Stimulated activated CD4-positive, alpha-beta T cell treated with anti-CD3 and anti-CD28 coated beads, Interleukin-1b, Interleukin-23, amount 100 ng/mL, for 4 hours (primary cell): ENCODE results near the gene KRABD2.
"Not testable (repeated sequence)": the region's sequence is repeated elsewhere in the genome, so short reads cannot be mapped to it uniquely, and the experiment has no call there.

Source experiments
- DNase-seq, 2 donors: peaks; one replicate each; pipeline ENCODE4 v3.0.0-alpha.2; 2020; ENCODE audit warnings: low read depth in 2 of 2

Gene KRABD2

GRCh38 chr17:8360751-8361150 is 15.8 kb downstream of the KRABD2 start:
- no peak for DNase-seq

GRCh38 chr17:8360260-8360659 is 16.2 kb downstream of the KRABD2 start:
- DNase-seq: no peak

DNA sequence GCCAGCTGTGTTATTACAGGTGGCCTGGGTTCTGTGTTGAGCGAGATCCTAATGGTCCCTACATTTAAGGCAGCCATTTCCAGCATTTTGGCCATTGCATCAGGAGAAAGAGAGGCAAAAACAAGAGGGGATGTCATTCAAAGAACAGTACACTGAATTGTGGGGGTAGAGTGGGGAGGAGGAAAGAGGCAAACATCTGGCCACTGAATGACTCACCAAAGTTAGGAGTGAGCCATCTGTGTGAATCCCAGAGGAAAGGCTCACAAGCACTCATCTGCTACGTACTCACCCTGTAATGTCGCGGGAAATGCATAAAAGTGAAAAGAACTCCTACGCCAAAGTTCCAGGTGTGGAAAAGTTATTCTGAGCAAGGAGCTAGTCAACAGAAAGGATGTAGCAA is 16.7 kb downstream of the KRABD2 start:
- no peak for DNase-seq

GRCh38 chr17:8357910-8358309 is 18.6 kb downstream of the KRABD2 start:
- no peak for DNase-seq

GRCh38 chr17:8354236-8354635 is 22.3 kb downstream of the KRABD2 start:
- no peak for DNase-seq

DNA sequence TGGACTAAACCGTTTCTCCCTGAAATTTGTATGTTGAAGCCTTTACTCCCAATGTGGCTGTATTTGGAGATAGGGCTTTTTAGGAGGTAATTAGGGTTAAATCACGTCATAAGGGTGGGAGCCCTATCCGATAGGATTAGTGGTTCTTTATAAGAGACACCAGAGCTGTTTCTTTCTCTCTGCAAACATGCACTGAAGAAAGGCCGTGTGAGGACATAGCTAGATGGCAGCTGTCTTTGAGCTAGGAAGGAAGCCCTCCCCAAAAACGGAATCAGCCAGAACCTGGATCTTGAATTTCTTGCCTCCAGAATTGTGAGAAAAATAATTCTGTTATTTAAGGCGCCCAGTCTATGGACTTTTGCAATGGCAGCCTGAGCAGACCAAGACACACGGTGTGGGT is 22.8 kb downstream of the KRABD2 start:
- DNase-seq: no peak

DNA sequence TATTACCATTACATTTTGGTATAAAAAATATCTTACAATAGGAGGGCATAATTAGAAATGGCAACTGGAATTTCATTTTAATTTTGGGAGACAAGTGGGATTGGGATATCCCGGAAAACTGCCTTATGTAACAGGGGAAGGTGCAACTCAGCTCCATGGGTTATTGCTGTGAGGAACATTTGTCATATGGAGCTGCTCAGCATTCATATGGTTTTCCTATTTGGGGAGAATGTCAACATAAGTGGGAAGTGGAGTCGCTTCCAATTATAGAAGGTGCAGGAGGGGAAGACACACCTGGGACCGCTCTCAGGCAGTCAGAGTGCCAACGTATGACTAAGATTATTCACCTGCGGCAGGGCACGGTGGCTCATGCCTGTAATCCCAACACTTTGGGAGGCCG is 26.2 kb downstream of the KRABD2 start:
- DNase-seq: no peak

- not testable (repeated sequence) for DNase-seq
These were observed 29.5 kb downstream of the KRABD2 start for GRCh38 chr17:8347001-8347400.

- DNase-seq: no peak
These were observed 30.4 kb downstream of the KRABD2 start for GRCh38 chr17:8345951-8346665.

- no peak for DNase-seq
These were observed 31.3 kb downstream of the KRABD2 start for GRCh38 chr17:8345052-8345690.

DNA sequence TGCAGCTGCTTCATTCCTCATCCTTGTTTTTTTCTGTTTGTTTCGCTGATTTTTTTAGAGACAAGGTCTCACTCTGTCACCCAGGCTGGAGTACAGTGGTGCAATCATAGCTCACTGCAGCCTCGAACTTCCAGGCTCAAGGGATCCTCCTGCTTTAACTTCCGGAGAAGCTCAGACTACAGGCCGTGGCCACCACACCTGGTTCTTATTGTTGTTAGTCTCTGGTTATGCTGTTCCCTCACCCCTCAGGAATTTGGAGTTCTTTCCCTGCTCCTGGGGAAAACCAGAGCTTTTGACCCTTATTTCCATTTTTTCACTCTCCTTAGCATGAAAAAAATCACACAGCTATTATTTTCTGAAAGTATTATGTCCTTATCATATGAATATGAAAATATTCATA is 35.0 kb downstream of the KRABD2 start:
- DNase-seq: no peak

- DNase-seq: no peak
These were observed 37.0 kb downstream of the KRABD2 start, which contains the start of gene ODF4 for GRCh38 chr17:8339540-8339939. Gene ODF4, plus strand, starts transcription at chr17:8339840. Its CDS starts 212 bp downstream, at chr17:8340052.

DNA sequence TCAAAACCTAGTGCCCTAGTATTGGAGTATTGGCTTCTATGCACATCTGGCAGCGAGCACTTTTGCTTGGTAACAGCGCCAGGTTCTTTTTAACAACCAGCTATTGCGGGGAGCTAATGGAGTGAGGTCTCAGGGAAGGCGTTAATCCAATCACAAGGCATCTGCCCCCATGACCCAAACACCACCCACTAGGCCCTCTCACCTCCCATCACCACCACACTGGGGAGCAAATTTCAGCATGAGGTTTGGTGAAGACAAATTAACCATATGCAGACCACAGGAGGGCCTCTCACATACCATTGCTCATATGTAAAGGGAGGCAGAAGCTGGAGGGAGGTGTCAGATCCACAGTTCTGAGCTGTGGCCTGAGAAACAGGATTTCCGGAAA is 37.8 kb downstream of the KRABD2 start:
- DNase-seq: no peak

DNA sequence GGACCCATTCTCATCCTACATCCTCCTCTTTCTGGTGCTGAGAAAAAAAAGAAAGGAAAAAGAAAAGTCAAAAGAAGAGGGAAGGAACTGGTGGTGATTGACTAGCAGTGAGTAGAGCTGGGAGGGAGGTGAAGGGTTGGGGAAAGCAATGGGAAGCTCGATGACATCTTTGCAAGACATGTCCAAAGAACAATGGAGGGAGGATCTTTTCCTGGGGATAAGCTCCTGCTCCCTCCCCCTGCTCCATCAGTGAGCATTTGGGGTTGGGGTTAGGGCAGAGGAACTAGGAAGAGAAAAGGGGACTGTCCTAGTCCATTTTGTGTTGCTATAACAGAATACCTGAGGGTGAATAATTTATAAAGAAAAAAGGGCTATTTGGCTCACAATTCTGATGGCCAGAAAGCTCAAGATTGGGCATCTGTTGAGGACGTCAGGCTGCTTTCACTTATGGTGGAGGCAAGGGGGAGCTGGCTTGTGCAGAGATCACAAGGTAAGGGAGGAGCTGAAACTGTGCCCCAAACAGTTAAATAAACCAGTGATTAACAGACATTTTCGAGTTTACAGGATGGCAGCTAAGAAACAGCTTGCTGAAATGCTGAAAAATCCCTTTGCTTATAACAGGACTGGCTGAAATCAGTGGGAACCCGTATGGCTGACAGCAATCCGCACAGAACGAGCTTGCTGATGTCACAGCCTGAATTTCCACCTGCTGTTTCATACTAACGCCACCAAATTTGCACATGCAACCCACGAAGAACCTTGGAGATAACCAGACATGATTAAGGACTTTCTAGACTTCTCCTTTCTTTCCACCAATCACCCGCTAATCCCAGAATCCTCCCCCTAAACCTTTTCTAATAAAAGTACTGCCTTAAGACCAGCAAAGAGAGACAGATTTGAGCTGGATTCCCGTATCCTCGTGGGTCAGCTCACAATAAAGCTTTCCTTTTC is 38.4 kb downstream of the KRABD2 start:
- DNase-seq: no peak

DNA sequence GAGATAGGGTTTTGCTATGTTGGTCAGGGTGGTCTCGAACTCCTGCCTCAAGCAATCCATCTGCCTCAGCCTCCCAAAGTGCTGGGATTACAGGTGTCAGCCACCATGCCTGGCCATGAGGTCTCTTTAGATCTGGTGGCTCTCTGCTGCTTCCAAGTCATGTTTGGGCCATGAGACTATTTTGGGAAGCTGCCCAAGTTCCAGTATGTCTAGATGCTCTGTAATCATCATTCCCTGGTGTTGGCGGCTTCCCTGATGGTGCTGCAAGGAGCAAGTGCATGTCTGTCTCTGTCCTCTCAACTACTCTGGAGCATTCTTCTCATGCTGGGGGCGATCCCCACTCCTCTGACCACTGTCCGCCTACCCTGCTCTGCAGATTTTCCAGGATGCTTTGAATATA is 43.2 kb downstream of the KRABD2 start:
- DNase-seq: no peak

DNA sequence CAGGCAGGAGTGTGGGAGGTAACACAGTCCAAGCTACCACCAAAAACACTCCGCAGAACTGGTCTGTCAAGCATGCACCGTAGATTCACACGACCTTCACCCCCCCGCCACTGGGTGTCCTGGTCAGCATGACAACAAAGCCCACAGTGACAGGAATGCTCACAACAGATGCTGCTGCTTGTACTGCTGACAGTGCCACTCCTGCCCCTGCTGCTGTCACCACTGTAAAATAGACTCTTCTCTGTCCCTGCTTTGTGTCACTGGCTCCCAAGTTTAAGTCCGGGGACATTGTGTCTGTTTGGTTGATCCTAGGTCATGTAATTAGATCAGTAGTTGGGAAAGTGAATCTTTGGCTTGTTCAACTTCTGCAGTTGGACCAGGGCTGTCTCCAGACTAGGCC is 43.8 kb downstream of the KRABD2 start:
- no peak for DNase-seq

DNA sequence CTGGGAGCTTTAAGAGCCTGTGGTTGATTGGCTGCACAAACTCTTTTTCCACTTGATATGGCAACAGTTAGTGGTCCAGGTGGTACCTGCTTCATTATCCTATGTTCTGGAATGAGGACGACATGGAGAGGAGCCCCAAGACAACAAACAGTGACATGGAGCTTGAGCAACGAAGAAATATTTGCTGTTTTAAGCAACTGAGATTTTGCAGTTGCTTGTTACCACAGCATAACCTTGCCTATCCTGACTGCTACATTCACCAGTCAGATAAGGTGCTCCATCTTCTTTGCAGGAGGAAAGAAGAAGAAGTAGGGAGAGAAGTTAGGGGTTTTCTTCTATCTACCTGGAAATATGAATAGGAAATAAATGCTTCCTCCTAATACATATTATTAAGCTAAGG is 44.4 kb downstream of the KRABD2 start:
- no peak for DNase-seq

DNA sequence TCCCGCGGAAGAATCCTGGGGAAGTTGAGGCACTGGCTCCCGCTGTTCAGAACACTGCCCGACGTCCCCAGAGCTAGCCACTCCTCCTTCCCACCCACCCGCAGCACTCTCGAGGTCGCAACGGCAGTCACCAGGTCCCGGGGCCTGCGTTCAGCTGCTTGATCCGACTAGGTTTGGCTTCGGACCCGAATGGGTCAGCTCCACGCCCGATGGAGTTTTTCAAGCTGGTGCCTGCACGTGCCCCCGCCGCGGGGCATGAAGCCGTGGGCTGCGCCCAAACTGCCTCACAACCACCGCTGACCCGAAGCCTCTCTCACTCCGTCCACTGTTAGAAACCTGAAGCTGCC is 49.2 kb downstream of the KRABD2 start:
- DNase-seq: no peak
